NCI-H146 (cell line): Measurements from ENCODE around the gene LRRC73.
"Not testable (repeated sequence)": the region's sequence is repeated elsewhere in the genome, so short reads cannot be mapped to it uniquely, and the experiment has no call there.

ENCODE experiments used
- DNase-seq: peaks from one replicate; lab custom pipeline; 2025; lab: John Stamatoyannopoulos, UW

Gene LRRC73

GRCh38 chr6:43509984-43510826 is at the start of gene LRRC73:
LRRC73 (minus strand) TSS chr6:43510346; CDS start chr6:43509785, 561 bp downstream.
- peak; percentile 90 for DNase-seq

GRCh38 chr6:43559328-43559727 is 49.2 kb upstream of the LRRC73 start:
- DNase-seq: no peak

- DNase-seq: not testable (repeated sequence)
Measured at GRCh38 chr6:43557620-43558019, 47.5 kb upstream of the LRRC73 start.

- no peak for DNase-seq
Measured at GRCh38 chr6:43547222-43547621, 37.1 kb upstream of the LRRC73 start.

- no peak for DNase-seq
Measured at GRCh38 chr6:43544461-43544860, 34.3 kb upstream of the LRRC73 start.

- no peak for DNase-seq
Measured at GRCh38 chr6:43541774-43542471, 31.8 kb upstream of the LRRC73 start.

- no peak for DNase-seq
Measured at GRCh38 chr6:43540507-43540906, 30.4 kb upstream of the LRRC73 start.

- not testable (repeated sequence) for DNase-seq
Measured at GRCh38 chr6:43539409-43539808, 29.3 kb upstream of the LRRC73 start.

- not testable (repeated sequence) for DNase-seq
Measured at GRCh38 chr6:43538986-43539385, 28.8 kb upstream of the LRRC73 start.

GRCh38 chr6:43532201-43532600 is 22.1 kb upstream of the LRRC73 start:
- no peak for DNase-seq

GRCh38 chr6:43524483-43524961 is 14.4 kb upstream of the LRRC73 start:
- no peak for DNase-seq

- DNase-seq: no peak
Measured at GRCh38 chr6:43523284-43523683, 13.1 kb upstream of the LRRC73 start.

- no peak for DNase-seq
Measured at GRCh38 chr6:43522547-43523261, 12.6 kb upstream of the LRRC73 start.

- no peak for DNase-seq
Measured at GRCh38 chr6:43521836-43522235, 11.7 kb upstream of the LRRC73 start.

- DNase-seq: no peak
Measured at GRCh38 chr6:43520097-43520496, 10.0 kb upstream of the LRRC73 start.

- DNase-seq: peak; percentile 51
Measured at GRCh38 chr6:43517505-43518357, 7.6 kb upstream of the LRRC73 start.

GRCh38 chr6:43516697-43517504 is 6.8 kb upstream of the LRRC73 start, which contains the start of the genes POLR1C and YIPF3:
POLR1C (plus strand) TSS chr6:43517089; CDS start chr6:43517110, 21 bp downstream.
YIPF3 (minus strand) TSS chr6:43516926; CDS start chr6:43516807, 119 bp downstream.
- peak; percentile 100 for DNase-seq

- DNase-seq: peak; percentile 61
Measured at GRCh38 chr6:43516367-43516696, 6.2 kb upstream of the LRRC73 start.

- DNase-seq: peak; percentile 27
Measured at GRCh38 chr6:43515808-43516207, 5.7 kb upstream of the LRRC73 start.

GRCh38 chr6:43511824-43512415 is 1.8 kb upstream of the LRRC73 start:
- no peak for DNase-seq
